HUDEP-2 (cell line): Measurements from ENCODE around the gene SUCLG1.
"Not testable (repeated sequence)": the region's sequence is repeated elsewhere in the genome, so short reads cannot be mapped to it uniquely, and the experiment has no call there.

Experiments used
- DNase-seq, 76 experiments: peaks; one replicate each; lab custom pipeline; 2025; ENCODE audit not compliant: unreplicated experiment in 76 of 76; lab: John Stamatoyannopoulos, UW

Gene SUCLG1

GRCh38 chr2:84424152-84424551, 34.9 kb downstream of the SUCLG1 start:
- no peak for DNase-seq

- no peak for DNase-seq
These were observed 37.3 kb downstream of the SUCLG1 start for GRCh38 chr2:84421791-84422190.

- no peak for DNase-seq
These were observed 37.9 kb downstream of the SUCLG1 start for GRCh38 chr2:84421197-84421596.

- DNase-seq: no peak
These were observed 41.5 kb downstream of the SUCLG1 start for GRCh38 chr2:84417453-84418145.

GRCh38 chr2:84409531-84409930, 49.5 kb downstream of the SUCLG1 start:
- DNase-seq: no peak

- not testable (repeated sequence) for DNase-seq
These were observed 57.0 kb downstream of the SUCLG1 start for GRCh38 chr2:84402111-84402510.

- DNase-seq: not testable (repeated sequence)
These were observed 59.2 kb downstream of the SUCLG1 start for GRCh38 chr2:84399839-84400238.

- DNase-seq: no peak
These were observed 63.3 kb downstream of the SUCLG1 start for GRCh38 chr2:84395820-84396219.

GRCh38 chr2:84394628-84395027, 64.5 kb downstream of the SUCLG1 start:
- DNase-seq: no peak

GRCh38 chr2:84393829-84394228, 65.3 kb downstream of the SUCLG1 start:
- DNase-seq: no peak

GRCh38 chr2:84389794-84390193, 69.3 kb downstream of the SUCLG1 start:
- no peak for DNase-seq

- no peak for DNase-seq
These were observed 70.1 kb downstream of the SUCLG1 start for GRCh38 chr2:84388921-84389490.

- DNase-seq: no peak
These were observed 70.9 kb downstream of the SUCLG1 start for GRCh38 chr2:84388133-84388532.

GRCh38 chr2:84386336-84387040, 72.6 kb downstream of the SUCLG1 start:
- no peak for DNase-seq

- DNase-seq: no peak
These were observed 75.8 kb downstream of the SUCLG1 start for GRCh38 chr2:84383271-84383670.

GRCh38 chr2:84380875-84381274, 78.2 kb downstream of the SUCLG1 start:
- no peak for DNase-seq

GRCh38 chr2:84378960-84379359, 80.1 kb downstream of the SUCLG1 start:
- DNase-seq: no peak

GRCh38 chr2:84375020-84375419, 84.1 kb downstream of the SUCLG1 start:
- DNase-seq: no peak

GRCh38 chr2:84373866-84374265, 85.2 kb downstream of the SUCLG1 start:
- no peak for DNase-seq
